SHP77 treated with DMSO at 0.1 percent for 48 hours (cell line): ENCODE results near the gene SPCS3.
"Not testable (repeated sequence)": the region's sequence is repeated elsewhere in the genome, so short reads cannot be mapped to it uniquely, and the experiment has no call there.

Source experiments
- DNase-seq: peaks from one replicate; lab custom pipeline; 2025; lab: John Stamatoyannopoulos, UW

SPCS3 gene

DNA sequence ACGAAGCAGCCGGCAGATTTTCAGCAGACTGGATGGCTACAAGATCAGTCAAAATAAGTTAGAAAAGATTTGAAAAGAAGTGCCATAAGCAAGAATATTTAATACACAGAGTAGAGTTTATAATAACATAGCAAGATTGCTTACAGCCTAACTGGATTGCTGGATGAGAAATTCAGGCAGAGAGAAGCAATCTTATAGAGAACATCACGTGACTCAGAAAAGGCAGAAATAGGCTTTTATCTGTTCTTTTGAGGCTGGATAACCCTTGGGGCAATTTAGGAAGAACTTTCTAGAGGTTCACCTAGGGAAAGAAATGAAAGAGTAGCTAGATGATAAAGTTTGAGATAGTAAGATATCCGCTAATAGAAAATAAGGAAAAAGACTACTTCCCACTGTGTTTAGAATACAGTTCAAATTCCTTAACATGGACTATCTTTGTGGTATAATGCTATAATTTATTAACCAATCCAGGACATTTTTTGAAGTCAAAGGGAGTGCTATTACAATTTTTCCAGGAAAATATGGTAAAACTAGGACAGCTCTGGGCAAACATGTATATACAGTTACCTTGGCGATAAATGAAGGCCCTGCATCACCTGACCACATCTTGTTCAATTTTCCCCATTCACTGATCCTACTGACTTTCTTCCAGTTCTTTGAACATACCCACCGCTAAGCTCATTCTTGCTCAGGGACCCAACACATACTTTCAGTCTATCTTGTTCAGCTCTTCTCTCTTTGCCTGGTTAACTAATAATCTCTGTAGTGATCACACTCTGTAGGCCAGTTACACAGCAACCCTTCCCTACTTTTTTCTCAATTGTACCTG lies 12.7 kb upstream of the SPCS3 start:
- no peak for DNase-seq

DNA sequence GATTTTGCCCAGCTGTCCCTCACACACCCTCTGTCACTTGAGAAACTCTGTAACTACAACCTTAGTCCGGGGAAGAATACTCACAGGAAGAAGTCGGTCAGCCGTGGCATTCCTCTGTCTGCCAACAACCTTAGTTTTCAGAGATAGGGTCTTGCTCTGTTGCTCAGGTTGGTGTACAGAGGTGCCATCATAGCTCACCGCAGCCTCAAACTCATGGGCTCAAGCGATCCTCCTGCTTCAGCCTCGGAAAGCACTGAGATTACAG lies 12.2 kb upstream of the SPCS3 start:
- no peak for DNase-seq

DNA sequence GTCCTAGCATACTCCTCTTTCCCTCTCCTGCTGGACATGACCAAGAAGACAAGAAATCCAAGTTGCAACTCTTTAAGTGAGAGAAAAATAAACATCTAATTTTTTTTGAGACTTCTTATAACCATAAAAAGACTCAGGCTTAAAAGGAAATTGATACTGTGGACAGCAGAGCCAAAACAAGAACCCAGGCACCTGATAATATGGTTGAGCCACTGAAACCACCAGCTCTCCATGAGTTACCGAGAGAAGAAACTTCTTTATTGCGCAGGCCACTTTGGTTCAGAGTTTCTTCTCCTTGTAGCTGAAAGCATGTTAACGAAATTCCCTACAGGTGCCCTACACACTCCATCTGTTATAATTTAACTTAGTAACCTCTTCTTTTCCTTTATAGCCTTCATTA lies 11.3 kb upstream of the SPCS3 start:
- no peak for DNase-seq

DNA sequence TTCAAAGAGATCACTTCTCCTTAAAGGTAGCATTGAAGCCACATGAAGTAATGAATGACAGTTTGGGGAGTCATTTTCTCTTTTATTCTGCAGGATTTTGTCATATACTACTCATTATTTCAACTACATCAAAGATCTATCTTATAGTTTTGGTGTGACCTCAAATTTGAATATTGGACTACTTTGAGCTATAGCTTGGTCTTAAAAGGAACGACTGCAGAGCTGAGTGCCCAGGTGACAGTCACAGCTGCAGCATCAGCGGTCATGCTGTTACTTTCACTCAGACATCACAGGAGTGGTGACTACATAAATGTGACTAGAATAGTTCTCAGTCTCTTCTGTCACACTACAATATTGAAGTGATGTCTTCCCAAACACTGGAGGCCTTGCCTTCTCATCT lies 10.7 kb upstream of the SPCS3 start:
- DNase-seq = no peak

DNA sequence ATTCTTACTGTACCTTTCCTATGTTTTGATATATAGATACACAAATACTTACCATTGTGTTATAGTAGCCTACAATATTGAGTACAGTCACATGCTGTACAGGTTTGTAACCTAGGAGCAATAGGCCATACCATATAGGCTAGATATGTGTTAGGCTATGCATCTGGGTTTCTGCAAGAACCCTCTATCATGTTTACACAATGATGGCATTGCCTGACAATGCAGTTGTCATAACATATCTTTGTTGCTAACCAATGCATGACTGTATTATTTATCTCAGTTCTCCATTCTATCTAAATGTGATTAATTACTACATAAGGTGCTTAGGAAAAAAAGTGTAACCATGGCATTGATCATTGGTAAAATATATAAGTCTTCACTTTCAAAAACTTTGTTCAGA lies 10.0 kb upstream of the SPCS3 start:
- no peak for DNase-seq

DNA sequence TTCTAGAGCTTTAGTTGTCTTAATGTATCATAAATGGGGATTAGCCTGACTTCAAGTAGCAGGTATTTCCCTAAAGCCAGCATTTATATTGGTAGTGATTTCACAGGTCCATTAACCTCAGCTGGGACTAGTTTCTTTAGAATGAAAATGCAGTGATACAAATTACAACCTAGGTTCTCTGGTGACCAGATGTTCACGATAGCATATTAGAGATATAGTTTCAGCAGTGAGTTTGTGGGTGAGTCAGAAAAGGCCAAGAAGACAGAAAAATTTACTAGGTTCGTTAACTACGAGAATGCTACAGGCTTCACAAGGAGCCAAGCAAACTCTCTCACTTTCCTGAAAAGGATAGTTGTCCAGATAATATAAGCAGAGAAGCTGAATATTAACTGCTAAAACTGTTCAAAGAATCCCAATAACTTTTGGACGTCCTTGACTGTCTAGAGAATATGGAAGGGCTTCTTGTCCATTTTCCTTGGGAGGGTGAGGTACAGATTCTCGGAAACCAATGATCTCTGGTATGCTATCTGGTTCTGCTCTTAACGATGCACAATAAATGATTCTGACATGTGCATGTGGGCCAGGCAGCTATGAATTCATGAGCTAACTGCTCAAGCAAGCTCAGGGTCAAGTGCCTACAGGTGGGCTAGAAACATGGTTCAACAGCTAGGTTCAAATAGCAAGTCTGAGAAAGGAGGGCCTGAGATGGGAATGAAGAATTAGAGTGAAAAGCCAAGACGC lies 6.0 kb upstream of the SPCS3 start:
- DNase-seq = no peak

DNA sequence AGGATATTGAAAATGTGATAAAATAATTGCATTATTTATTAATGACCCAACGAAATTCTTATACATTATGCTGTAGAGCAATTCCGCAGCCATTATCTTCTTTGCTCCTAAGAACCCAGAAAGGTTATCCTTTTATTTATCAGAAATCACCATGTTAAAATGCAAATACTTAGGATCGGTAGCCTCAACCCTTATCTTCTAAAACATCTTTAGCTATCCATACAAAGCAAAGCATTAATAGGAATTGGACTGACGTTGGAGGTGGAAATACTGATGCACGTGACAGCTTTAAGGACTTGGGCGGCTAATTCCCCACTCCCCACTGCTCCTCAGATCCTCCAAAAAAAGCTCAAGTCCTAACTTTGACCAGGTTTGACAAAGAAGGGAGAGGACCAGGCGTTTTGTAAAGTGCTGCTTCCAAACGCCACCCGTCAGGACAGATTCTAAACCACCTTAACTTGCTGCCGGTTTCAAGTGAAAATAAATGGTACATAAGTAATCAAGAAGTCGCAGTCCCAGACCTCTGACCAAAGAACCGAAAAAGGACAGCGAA lies 539 bp upstream of the SPCS3 start:
- DNase-seq = no peak

DNA sequence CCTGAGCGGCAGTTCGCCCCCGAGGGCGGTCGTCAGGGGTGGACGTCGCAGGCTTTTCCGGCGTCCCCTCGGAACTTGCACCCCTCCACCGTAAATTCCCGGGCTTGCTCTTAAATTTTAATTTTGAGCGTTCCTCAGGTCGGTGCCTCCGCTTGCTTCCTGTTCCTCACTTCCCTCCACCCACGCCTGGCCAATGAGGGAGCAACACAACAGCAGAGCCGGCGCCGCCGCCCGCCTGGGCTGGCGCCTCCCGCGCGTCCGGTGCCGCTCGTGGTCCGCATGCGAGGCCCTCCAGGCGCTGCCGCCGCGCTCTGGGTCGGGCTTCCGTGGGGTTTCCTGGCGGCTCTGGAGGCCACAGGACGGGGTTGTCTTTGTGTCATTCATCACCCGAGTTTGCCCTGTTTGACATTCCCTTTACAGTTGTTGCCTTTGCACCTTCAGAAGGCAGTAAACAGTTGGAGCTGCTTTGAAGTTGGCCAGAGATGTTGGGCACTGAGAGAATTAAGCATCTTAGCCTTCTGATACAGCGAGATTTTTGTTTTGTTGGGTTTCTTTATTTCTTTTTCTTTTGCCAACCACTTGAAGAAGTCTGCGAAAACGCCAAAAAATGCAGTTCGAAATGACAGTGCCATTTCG lies 692 bp downstream of the SPCS3 start:
- DNase-seq = no peak

DNA sequence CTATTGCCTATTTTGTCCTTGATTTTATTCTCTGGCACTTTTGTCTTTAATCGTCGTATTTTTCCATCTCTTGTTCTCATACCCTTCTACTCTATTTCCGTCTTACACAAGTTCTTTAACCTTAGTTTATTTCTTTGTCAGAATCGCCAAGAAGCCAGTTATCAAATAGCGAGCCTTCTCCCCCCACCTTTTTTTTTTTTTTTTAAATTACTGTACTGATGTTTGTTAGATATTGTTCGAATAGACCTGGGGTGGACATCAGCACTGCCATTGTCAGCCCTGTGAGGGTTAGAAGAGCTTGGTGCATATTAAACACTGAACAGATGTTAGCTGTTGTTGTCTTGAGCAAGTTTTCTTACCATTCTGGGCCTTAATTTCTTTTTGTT lies 1.2 kb downstream of the SPCS3 start:
- DNase-seq = no peak

DNA sequence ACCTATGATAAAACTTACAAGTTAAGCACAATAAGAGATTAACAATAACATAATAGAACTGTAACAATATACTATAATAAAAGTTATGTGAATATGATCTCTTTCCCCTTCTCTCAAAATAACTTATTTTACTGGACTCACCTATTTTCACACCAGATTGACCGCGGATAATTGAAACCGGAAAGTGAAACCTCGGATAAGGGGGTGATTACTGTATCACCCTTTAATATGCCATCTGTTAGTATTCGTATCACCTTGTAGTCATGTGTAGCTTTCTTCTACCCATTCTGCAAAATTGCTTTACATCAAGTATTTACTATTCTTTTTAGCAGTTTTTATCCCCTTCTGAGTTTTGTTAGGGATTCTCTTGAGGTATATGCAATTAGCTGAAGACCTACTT lies 1.8 kb downstream of the SPCS3 start:
- DNase-seq = no peak

DNA sequence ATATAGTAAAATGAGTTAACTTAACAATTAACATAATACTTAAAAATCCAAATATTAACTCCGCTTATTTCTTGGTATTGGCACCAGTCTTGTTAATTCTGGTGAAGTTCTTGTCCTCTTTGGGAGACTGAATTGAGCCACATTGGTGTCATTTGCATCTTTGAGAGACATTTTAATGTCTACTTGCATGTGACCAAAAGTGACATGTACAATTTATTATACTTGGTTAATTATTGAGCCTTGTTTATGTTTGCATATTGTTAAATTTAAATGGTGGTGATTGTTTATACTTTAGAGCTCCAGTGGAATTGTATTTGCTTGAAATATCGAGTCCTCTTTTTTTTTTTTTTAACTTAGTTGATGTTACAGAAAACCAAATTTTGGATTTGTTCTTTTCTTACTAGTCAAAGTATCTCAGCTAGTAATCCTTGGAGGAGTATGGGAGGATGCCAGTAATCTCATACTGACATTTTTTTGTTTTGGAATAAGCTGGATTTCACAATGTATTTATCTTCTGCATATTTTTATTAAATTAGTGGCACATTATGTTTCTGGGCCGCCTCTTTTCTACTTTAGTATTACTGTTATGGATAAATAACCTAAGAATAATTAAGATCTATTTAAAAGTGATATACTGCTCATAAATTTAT lies 3.9 kb downstream of the SPCS3 start:
- no peak for DNase-seq

DNA sequence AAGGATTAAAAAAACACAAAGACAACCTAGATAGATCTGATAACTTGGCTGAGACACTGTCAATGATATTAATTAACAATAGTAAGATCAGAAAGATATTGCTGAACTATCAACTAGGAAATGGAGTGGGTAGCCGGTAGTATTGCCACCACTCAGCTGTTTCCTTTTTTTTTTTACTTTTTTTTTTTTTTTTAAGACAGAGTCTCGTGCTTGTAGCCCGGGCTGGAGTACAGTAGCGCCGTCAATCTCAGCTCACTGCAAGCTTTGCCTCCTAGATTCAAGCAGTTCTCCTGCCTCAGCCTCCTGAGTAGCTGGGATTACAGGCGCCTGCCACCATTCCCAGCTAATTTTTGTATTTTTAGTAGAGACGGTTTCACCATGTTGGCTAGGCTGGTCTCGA lies 5.1 kb downstream of the SPCS3 start:
- not testable (repeated sequence) for DNase-seq

DNA sequence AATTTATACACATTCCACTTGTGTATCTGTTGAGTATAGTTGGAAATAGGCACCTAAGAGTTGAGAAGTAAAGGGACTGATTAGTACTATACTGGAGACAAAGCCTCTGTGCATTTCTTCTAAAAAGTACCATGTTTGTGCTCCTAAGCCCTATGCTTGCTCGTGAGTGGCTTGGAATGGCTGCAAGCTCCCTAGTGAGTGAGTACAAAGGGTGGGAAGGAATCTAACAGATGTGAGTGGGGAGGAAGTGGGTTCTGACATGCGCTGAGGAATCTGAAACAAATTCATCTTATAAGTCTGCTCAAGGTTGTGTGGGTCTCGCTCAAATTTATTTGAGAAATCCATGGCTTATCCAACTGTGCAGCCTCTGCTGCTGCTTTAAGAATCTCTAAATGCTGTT lies 13.3 kb downstream of the SPCS3 start:
- DNase-seq = no peak

DNA sequence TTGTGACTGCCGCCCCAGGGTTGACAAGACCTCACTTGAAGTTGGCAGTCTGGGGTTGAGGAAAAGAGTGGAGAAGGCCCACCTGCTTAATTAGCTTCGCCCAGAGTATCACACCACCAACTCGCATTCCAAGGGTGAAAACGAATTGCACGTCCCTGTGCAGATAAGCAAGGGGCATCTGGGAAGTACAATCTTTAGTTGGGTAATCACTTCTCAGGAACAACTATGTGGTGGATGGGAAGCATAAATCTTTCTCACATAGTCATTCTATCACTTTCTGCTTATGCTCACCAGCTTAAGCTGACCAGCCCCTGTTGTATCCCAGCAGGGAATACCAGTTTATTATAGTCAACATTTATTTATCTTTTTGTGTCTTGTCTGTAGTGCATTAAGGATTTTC lies 14.3 kb downstream of the SPCS3 start:
- DNase-seq = no peak

DNA sequence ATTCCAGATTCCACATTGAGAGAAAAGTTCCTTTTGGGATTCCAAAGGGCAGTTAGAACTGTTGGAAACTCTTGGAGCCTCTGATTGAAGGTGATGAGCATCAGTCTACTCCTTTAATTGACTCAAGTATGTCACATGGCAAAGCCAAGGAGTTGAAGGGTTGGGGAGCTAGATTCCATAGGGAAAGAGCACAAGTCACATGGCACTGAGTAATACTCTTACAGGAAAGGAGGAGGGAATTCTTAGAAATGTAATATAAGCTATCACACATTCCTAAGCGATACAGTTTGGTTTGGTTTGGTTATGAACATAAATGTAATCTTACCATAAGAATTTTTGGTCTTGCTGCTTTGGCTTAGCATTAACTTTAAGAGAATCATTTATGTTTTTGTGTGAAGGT lies 15.7 kb downstream of the SPCS3 start:
- DNase-seq = no peak

DNA sequence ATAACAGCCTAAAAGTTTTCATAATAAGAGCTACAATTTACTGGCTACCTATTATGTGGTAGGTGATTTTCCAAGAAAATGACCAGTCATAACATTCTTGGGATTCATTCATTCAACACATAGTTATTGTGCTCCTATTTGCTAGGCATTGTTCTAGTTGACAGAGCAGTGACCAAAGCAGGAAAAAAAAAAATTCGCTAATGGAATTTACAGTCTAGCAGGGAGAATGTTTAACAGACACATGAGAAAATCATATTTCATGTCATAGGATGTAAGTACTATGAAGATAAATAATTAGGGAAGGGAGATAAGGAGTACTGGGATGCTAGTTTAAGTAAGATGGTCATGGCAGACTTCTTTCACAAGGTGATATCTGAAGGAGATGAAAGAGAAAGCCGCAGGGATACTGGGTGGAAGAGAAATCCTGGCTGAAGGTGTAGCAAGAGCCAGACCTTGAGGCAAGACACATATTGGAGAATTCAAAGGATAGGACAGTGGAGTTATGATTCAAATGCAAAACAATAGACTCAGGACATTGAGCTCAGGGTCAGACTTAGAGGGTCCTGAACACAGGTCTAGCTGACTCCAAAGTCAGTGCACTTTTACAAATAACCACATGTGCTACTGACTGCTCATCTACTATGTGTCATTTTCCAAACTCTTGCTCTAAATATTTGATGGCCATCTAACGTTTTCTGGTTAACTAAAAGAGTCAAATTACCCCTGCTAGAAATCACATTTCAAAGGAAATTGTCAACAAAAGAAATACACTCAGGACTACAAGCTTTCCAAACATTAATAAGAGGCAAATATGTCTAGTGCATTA lies 20.4 kb downstream of the SPCS3 start:
- DNase-seq = no peak

DNA sequence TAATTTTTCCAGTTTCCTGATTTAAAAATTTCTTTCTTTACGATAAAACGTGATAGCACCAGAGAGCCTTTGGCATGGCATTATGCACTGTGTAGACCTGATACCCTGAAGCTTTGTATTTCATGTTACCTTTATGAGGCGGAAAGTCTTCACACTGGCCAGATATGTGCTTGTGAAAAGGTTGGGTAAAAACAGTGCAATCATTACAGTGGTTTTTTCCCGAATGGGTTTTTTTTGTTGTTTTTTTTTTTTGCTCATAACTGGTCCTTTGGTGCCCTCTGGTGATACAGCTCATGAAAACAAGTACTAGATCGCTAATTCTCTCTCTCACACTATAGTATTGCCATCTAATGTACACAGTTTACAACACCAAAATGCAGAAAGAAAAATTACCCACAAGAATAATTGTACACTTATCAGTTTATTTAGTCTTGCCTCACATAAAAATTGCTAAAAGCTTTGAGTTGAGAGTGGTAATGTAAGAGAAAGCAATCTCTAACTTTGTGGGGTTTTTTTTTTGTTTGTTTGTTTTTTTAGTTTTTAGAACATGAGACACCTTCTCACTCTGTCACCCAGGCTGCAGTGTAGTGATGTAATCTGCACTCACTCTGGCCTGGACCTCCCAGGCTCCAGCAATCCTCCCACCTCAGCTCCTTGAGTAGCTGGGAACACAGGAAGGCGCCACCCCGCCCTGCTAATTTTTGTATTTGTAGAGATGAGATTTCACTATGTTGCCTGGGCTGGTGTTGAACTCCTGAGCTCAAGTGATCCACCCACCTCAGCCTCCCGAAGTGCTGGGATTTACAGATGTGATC lies 21.3 kb downstream of the SPCS3 start:
- no peak for DNase-seq

DNA sequence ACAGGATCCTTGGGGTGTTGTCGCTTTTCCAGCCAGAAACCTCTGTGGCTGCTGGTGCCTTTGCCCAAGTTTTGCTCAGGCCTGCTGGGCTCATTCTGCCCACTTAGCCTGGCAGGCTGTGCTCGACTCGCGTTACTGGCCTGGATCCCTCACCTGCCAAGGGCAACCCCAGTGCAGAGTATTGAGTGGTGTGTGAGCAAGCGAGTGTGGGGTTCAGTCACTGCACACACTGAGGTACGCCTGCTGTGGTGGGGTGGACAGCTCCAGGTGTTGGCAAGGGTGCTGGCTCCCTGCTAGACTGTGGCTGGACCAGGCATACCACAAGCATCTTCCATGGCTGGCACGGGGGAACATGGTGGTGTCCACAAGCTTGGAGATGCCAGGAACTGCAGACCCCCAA lies 22.6 kb downstream of the SPCS3 start:
- no peak for DNase-seq

DNA sequence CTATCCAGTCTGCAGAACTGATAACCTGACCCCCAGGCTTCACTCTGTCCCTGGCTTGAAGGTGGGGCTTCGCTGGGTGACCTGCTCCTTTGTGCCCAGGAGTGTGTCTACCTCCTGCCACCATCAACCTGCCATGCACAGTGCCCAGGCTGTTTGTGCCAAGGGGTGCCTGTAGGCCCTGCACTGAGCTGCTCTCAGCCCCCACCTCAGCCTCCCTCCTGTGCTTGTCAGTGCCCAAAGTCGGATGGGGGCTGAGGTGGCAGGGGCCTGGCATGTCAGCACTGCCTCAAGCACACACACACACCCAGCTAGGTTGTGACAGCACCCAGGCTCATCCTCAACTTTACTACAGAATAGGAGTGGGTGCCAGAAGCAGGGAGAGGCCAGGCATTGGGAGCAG lies 23.5 kb downstream of the SPCS3 start:
- no peak for DNase-seq

DNA sequence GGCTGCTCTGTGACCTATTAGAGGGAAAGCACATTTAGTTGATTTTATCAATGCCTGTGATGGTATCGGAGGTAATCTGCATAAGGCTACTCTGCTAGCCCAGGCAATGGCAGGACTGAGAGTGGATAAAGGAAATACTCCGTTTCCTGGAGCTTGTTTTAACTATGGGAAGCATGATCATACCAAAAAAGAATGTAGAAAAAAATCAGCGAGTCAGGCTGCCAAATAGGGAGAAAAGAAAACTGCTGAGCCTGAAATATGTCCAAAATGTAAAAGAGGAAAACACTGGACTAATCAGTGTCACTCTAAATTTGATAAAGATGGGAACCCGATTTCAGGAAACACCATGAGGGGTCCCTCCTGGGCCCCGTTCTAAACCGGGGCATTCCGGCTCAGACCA lies 25.6 kb downstream of the SPCS3 start:
- DNase-seq = not testable (repeated sequence)

DNA sequence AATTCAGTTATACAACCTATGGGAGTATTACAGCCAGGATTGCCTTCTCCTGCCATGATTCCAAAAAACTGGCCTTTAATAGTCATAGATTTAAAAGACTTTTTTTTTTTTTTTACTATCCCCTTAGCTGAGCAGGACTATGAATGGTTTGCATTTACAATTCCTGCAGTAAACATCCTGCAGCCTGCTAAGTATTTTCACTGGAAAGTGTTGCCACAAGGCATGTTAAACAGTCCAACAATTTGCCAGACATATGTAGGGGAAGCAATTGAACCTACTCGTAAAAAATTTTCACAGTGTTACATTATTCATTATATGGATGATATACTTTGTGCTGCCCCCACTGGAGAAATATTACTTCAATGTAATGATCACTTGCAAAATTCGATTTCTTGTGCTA lies 27.1 kb downstream of the SPCS3 start:
- not testable (repeated sequence) for DNase-seq
